SK-N-SH treated with all-trans-retinoic acid at 6 μM for 48 hours (cell line): Measurements from ENCODE around the gene C12orf75.

Experiments used
- ARNTL ChIP-seq: fragments of 450-650 bp; formaldehyde crosslinking; IDR thresholded peaks from 2 replicates; pipeline ENCODE4 v1.5.0; 2020; ENCODE audit warnings: low read depth, mild to moderate bottlenecking, moderate library complexity, borderline replicate concordance
- RARB ChIP-seq: fragments of 250-450 bp; sonication (Bioruptor Pico); IDR thresholded peaks from 2 replicates; pipeline ENCODE4 v1.8.0; 2021; ENCODE audit warnings: mild to moderate bottlenecking, moderate library complexity
- SNAI2 ChIP-seq: fragments of 250-450 bp; sonication (Bioruptor Pico); IDR thresholded peaks from 2 replicates; pipeline ENCODE4 v1.5.0; 2020; ENCODE audit warnings: mild to moderate bottlenecking, moderate library complexity
- TCF4 ChIP-seq: fragments of 250-450 bp; sonication (Bioruptor Pico); IDR thresholded peaks from 2 replicates; pipeline ENCODE4 v1.8.0; 2021; ENCODE audit warnings: mild to moderate bottlenecking, moderate library complexity, borderline replicate concordance
- ZFP30 ChIP-seq: fragments of 450-650 bp; formaldehyde crosslinking; IDR thresholded peaks from 2 replicates; pipeline ENCODE4 v1.5.0; 2022; ENCODE audit warnings: mild to moderate bottlenecking, moderate library complexity
- ZNF565 ChIP-seq: fragments of 450-650 bp; formaldehyde crosslinking; conservative IDR thresholded peaks from 2 replicates; pipeline ENCODE4 v1.5.0; 2020; ENCODE audit warnings: low read depth, mild to moderate bottlenecking, moderate library complexity
- TF ChIP-seq, protein P1 (sequence below): fragments of 250-450 bp; sonication (Bioruptor Pico); IDR thresholded peaks from 2 replicates; pipeline ENCODE4 v1.5.1; 2020; ENCODE audit warnings: low read depth, mild to moderate bottlenecking, moderate library complexity
- TF ChIP-seq, protein P2 (sequence below): fragments of 250-450 bp; sonication (Bioruptor Pico); IDR thresholded peaks from 2 replicates; pipeline ENCODE4 v1.5.1; 2021; ENCODE audit warnings: mild to moderate bottlenecking, moderate library complexity

DNA sequence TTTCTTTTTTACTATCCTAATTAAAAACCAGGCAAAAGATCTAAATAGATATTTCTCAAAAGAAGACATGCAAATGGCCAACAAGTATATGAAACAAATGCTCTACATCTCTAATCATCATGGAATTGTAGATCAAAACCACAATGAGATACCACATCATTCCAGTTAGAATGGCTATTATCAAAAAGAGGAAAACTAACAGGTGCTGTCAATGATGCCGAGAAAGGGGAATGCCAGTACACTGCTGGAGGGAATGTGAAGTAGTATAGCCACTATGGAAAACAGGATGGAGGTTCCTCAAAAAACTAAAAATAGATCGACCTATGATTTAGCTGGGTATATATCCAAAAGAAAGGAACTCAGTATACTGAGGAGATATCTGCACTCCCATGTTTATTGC, 39.0 kb upstream of the C12orf75 start:
- TF ChIP-seq ARNTL (CRISPR knock-in tag) = no peak
- no peak for TF ChIP-seq ZFP30
- no peak for TF ChIP-seq SNAI2 (CRISPR knock-in tag)
- TF ChIP-seq ZNF565 (CRISPR knock-in tag) = no peak
- TF ChIP-seq, protein P1, sequence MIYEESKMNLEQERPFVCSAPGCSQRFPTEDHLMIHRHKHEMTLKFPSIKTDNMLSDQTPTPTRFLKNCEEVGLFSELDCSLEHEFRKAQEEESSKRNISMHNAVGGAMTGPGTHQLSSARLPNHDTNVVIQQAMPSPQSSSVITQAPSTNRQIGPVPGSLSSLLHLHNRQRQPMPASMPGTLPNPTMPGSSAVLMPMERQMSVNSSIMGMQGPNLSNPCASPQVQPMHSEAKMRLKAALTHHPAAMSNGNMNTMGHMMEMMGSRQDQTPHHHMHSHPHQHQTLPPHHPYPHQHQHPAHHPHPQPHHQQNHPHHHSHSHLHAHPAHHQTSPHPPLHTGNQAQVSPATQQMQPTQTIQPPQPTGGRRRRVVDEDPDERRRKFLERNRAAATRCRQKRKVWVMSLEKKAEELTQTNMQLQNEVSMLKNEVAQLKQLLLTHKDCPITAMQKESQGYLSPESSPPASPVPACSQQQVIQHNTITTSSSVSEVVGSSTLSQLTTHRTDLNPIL (CRISPR knock-in tag) = no peak
- TF ChIP-seq, protein P2, sequence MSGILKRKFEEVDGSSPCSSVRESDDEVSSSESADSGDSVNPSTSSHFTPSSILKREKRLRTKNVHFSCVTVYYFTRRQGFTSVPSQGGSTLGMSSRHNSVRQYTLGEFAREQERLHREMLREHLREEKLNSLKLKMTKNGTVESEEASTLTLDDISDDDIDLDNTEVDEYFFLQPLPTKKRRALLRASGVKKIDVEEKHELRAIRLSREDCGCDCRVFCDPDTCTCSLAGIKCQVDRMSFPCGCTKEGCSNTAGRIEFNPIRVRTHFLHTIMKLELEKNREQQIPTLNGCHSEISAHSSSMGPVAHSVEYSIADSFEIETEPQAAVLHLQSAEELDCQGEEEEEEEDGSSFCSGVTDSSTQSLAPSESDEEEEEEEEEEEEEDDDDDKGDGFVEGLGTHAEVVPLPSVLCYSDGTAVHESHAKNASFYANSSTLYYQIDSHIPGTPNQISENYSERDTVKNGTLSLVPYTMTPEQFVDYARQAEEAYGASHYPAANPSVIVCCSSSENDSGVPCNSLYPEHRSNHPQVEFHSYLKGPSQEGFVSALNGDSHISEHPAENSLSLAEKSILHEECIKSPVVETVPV (CRISPR knock-in tag) = no peak
- no peak for TF ChIP-seq RARB
- TF ChIP-seq TCF4 (CRISPR knock-in tag) = no peak
